WI38 (cell line): ENCODE results near the gene FBXO41.

Experiments used
- H3K4me3 ChIP-seq: 2 replicates; pipeline ENCODE4 v1.5.1; 2011; ENCODE audit warnings: low read depth, mild to moderate bottlenecking, control low read depth, low read length
- CTCF ChIP-seq: IDR thresholded peaks from 2 replicates; pipeline ENCODE4 v1.5.1; 2012; ENCODE audit warnings: low read depth, mild to moderate bottlenecking, control low read depth, low read length

The FBXO41 gene

GRCh38 chr2:73249636-73250035 is 34.6 kb downstream of the FBXO41 start:
- no peak for TF ChIP-seq CTCF
- no peak overlapping the region for H3K4me3 ChIP-seq

DNA sequence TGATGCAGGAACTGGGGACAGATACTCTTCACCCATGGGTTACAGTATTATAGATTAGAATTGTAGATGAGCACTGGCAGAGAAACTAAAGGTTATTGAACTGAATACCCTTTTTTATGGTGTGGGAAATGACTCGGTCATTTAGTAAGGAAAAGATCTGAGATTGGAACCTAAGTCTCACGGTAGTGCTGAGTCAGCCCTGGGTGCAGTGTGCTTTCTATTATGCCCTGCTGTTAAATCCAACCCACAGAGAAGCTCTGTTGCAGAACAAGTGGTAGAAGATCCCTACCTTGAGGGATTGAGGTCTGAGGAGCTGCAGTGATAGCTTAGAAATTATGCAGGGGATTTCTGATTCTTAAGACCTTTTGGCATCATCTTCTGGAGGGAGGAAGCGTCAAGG is 37.4 kb downstream of the FBXO41 start:
- H3K4me3 ChIP-seq: no peak overlapping the region
- TF ChIP-seq CTCF: no peak

DNA sequence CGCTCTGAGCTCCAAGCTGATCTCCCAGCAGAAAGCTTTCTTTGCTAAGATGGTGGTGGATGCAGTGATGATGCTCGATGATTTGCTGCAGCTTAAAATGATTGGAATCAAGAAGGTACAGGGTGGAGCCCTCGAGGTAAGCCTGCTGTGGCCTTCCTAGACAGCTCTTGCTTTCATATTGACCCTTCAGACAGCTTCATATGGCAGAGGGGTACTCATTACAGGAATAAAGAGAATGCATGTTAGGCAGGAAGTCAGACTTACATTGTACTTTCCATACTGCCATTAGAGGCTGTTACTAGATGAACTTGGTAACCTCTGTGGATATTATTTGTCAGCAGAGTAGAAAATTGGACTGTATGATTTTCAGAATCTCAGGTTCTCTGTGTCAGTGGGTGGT is 39.7 kb downstream of the FBXO41 start:
- TF ChIP-seq CTCF: no peak
- H3K4me3 ChIP-seq: no peak overlapping the region

DNA sequence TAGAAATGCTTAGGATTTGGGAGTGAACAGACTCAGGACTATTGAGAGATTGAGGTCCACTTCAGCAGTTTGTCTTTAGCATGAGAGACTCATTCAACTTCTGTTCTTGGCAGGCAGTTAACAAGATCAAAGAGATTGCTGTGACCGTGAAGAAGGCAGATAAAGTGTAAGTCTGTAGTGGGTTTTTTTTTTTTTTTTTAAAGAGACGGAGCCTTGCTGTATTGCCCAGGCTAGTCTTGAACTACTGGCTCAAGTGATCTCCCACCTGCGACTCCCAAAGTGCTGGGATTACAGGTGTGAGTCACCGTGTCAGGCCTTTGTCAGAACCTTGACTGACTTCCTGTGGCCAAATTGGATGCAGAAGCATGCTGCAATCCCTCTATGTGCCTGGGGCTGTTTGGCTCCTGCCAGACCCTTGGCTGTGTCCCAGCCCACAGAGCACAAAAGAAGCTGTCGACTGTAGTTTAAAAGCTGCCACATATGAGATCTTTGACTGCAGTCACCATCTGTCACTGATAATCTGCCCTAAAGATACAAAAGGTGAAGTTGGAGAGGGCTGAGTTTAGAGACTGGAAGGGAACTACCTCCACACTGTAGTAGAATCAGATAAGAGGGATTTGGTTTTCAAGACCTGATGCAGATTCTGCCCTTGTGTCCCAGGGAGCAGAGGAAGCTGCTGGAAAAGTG is 40.3 kb downstream of the FBXO41 start:
- H3K4me3 ChIP-seq: no peak overlapping the region
- TF ChIP-seq CTCF: no peak

DNA sequence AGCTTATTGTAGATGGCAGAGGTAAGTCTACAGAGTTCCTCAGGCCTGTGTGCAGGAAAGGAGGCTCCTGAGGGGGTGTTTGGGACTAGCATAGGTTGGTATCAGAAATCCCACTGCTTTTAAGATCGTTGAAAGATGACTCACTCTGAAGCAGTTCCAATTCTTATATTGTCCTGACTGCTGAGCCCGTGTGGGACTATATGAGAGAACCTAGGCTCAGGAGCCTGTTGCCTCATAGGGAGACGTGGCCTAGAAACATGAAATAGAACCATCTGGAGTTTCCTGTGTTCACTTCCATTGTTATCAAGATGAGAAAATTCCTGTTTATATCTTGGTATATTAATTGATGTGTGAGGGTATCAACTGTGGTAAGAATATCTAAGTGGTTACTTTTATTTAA is 44.5 kb downstream of the FBXO41 start:
- H3K4me3 ChIP-seq: no peak overlapping the region
- TF ChIP-seq CTCF: no peak

DNA sequence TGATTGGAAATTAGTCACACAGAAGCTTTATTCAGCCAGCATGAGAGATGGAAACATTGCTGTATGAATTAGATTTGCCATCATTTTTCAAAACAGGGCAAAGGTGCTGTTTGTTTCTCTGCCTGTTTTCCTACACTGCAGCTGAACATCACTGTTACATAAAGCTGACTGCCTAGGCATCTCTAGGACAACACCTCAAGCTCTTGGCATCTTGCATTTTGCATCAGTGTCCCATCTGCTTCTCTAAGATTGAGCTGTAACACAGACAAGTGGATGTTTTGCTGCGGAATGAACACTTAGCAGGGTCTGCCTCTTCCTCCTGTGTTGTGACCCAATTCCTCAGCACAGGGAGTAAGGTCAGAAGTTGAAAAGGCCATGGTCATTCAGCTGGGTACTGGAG is 45.3 kb downstream of the FBXO41 start:
- TF ChIP-seq CTCF: no peak
- no peak overlapping the region for H3K4me3 ChIP-seq

DNA sequence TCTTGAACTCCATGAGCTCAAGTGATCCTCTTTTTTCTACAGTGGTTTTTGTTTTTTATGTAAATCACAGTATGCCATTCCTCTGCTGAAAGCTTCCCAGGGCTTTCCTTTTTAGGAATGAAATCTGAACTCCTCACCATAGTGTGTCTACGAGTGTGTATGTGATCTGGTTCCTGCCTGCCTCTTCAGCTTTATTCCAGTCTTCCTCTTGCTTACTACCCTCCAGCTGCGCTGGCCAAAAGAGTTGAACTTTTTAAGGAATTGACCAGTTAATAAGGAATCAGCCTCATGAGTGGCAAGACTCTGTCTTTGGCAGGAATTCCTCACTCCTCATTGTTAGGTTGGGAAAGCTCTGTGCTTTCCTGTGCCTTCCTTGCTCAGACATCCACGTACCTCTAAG is 46.1 kb downstream of the FBXO41 start:
- H3K4me3 ChIP-seq: no peak overlapping the region
- TF ChIP-seq CTCF: no peak
